ENCODE results near the gene SLC22A25.
"Not testable (repeated sequence)": the region's sequence is repeated elsewhere in the genome, so short reads cannot be mapped to it uniquely, and the experiment has no call there.

SLC22A25 gene

GRCh38 chr11:63247237-63248002 lies 4.0 kb upstream of the SLC22A25 start:
- H3K18ac ChIP-seq (ENCODE audit: low read length); H3K27me3 ChIP-seq (ENCODE audit: insufficient read depth, low read length); H3K79me2 ChIP-seq (ENCODE audit: control insufficient read depth, insufficient read depth, low read length, poor library complexity); H2AFZ ChIP-seq (ENCODE audit: insufficient read depth, low read length, poor library complexity); H3K36me3 ChIP-seq (ENCODE audit: control insufficient read depth in 1 of 2, insufficient read depth in 2 of 2, low read length in 2 of 2); H2BK120ac ChIP-seq (ENCODE audit: insufficient read depth, low read length, poor library complexity); H3K79me1 ChIP-seq (ENCODE audit: low read length); H3K4me3 ChIP-seq (ENCODE audit: low read depth, low read length); H3K9ac ChIP-seq (ENCODE audit: low read length); H3K4me1 ChIP-seq (ENCODE audit: control insufficient read depth in 1 of 2, insufficient read depth in 2 of 2, low read length in 2 of 2); H3K4me2 ChIP-seq (ENCODE audit: low read length); H2BK12ac ChIP-seq (ENCODE audit: low read length); H3K9me3 ChIP-seq (ENCODE audit: insufficient read depth, low read depth, low read length); H3K27ac ChIP-seq (ENCODE audit: low read depth, low read length); H3K23ac ChIP-seq (ENCODE audit: low read length); H4K91ac ChIP-seq (ENCODE audit: low read depth, low read length); H4K8ac ChIP-seq (ENCODE audit: low read depth, low read length); H3K4ac ChIP-seq (ENCODE audit: low read depth, low read length); H2BK5ac ChIP-seq (ENCODE audit: low read depth, low read length, poor library complexity); H4K12ac ChIP-seq (ENCODE audit: low read depth, low read length); H2AK5ac ChIP-seq (ENCODE audit: low read length); H3K14ac ChIP-seq (ENCODE audit: low read length); DNase-seq: not testable (repeated sequence)
- no CpG with 5 or more reads among the region's 7 CpGs for WGBS (ENCODE audit: extremely low coverage, insufficient coverage, insufficient read length)

GRCh38 chr11:63246045-63246444 lies 2.6 kb upstream of the SLC22A25 start:
- Histone ChIP-seq H3K27me3 (ENCODE audit: insufficient read depth, low read length) (no peaks in the 10 kb centered on the region), H3K4me3 (ENCODE audit: low read depth, low read length) (no peak overlapping the region), H3K4me1 (ENCODE audit: control insufficient read depth in 1 of 2, insufficient read depth in 2 of 2, low read length in 2 of 2) (no peaks in the 10 kb centered on the region), H3K4ac (ENCODE audit: low read depth, low read length) (no peak overlapping the region), H3K9me3 (ENCODE audit: insufficient read depth, low read depth, low read length) (peaks cover 2% of the 10 kb centered on the region), H3K4me2 (ENCODE audit: low read length) (no peak overlapping the region), H4K12ac (ENCODE audit: low read depth, low read length) (no peak overlapping the region), H3K79me2 (ENCODE audit: control insufficient read depth, insufficient read depth, low read length, poor library complexity) (no peaks in the 10 kb centered on the region), H3K79me1 (ENCODE audit: low read length) (no peaks in the 10 kb centered on the region), H2AK5ac (ENCODE audit: low read length) (no peak overlapping the region), H4K8ac (ENCODE audit: low read depth, low read length) (no peak overlapping the region), H4K91ac (ENCODE audit: low read depth, low read length) (no peak overlapping the region), H3K36me3 (ENCODE audit: control insufficient read depth in 1 of 2, insufficient read depth in 2 of 2, low read length in 2 of 2) (no peaks in the 10 kb centered on the region), H2BK12ac (ENCODE audit: low read length) (no peak overlapping the region), H3K23ac (ENCODE audit: low read length) (no peak overlapping the region), H3K18ac (ENCODE audit: low read length) (no peak overlapping the region), H2BK120ac (ENCODE audit: insufficient read depth, low read length, poor library complexity) (no peak overlapping the region), H2AFZ (ENCODE audit: insufficient read depth, low read length, poor library complexity) (no peak overlapping the region), H3K9ac (ENCODE audit: low read length) (no peak overlapping the region), H3K14ac (ENCODE audit: low read length) (no peak overlapping the region), H2BK5ac (ENCODE audit: low read depth, low read length, poor library complexity) (no peak overlapping the region), H3K27ac (ENCODE audit: low read depth, low read length) (no peak overlapping the region)
- DNase-seq = no peak
- WGBS (ENCODE audit: extremely low coverage, insufficient coverage, insufficient read length) = no CpG with 5 or more reads among the region's 1 CpG

DNA sequence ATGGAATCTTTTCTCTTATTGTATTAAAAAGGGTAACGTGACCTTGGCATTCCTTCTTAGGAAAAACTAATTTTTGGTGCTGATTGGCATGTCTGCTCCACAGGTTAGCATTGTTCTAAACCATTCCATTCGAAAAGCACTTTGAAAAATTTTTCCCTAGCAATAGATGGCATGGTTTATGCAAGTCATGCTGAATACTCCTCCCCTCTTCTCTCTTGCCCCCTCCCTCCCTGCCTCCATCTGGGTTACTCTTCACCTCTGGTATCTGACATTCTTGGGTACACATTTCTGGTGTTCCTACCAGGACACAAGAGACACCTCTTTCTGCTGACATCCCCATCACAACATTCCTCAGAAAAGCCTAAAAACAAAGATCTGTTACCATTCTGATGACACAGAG lies 1.5 kb upstream of the SLC22A25 start:
- no peak overlapping the region for H4K12ac ChIP-seq (ENCODE audit: low read depth, low read length)
- H3K18ac ChIP-seq (ENCODE audit: low read length) = no peak overlapping the region
- no peak overlapping the region for H3K4me3 ChIP-seq (ENCODE audit: low read depth, low read length)
- H3K4me1 ChIP-seq (ENCODE audit: control insufficient read depth in 1 of 2, insufficient read depth in 2 of 2, low read length in 2 of 2) = no peaks in the 10 kb centered on the region
- H3K79me2 ChIP-seq (ENCODE audit: control insufficient read depth, insufficient read depth, low read length, poor library complexity) = no peaks in the 10 kb centered on the region
- H3K9me3 ChIP-seq (ENCODE audit: insufficient read depth, low read depth, low read length) = peaks cover 2% of the 10 kb centered on the region
- H2BK120ac ChIP-seq (ENCODE audit: insufficient read depth, low read length, poor library complexity) = no peak overlapping the region
- no peaks in the 10 kb centered on the region for H3K79me1 ChIP-seq (ENCODE audit: low read length)
- no peak overlapping the region for H4K91ac ChIP-seq (ENCODE audit: low read depth, low read length)
- H3K36me3 ChIP-seq (ENCODE audit: control insufficient read depth in 1 of 2, insufficient read depth in 2 of 2, low read length in 2 of 2) = no peaks in the 10 kb centered on the region
- no peak overlapping the region for H2BK5ac ChIP-seq (ENCODE audit: low read depth, low read length, poor library complexity)
- no peak overlapping the region for H2AK5ac ChIP-seq (ENCODE audit: low read length)
- H2AFZ ChIP-seq (ENCODE audit: insufficient read depth, low read length, poor library complexity) = no peak overlapping the region
- no peak overlapping the region for H2BK12ac ChIP-seq (ENCODE audit: low read length)
- H3K27ac ChIP-seq (ENCODE audit: low read depth, low read length) = no peak overlapping the region
- H3K14ac ChIP-seq (ENCODE audit: low read length) = no peak overlapping the region
- no peaks in the 10 kb centered on the region for H3K27me3 ChIP-seq (ENCODE audit: insufficient read depth, low read length)
- no peak overlapping the region for H3K23ac ChIP-seq (ENCODE audit: low read length)
- H3K9ac ChIP-seq (ENCODE audit: low read length) = no peak overlapping the region
- no peak overlapping the region for H3K4me2 ChIP-seq (ENCODE audit: low read length)
- H3K4ac ChIP-seq (ENCODE audit: low read depth, low read length) = no peak overlapping the region
- DNase-seq = no peak
- WGBS (ENCODE audit: extremely low coverage, insufficient coverage, insufficient read length) = no CpG with 5 or more reads among the region's 2 CpGs
- no peak overlapping the region for H4K8ac ChIP-seq (ENCODE audit: low read depth, low read length)

DNA sequence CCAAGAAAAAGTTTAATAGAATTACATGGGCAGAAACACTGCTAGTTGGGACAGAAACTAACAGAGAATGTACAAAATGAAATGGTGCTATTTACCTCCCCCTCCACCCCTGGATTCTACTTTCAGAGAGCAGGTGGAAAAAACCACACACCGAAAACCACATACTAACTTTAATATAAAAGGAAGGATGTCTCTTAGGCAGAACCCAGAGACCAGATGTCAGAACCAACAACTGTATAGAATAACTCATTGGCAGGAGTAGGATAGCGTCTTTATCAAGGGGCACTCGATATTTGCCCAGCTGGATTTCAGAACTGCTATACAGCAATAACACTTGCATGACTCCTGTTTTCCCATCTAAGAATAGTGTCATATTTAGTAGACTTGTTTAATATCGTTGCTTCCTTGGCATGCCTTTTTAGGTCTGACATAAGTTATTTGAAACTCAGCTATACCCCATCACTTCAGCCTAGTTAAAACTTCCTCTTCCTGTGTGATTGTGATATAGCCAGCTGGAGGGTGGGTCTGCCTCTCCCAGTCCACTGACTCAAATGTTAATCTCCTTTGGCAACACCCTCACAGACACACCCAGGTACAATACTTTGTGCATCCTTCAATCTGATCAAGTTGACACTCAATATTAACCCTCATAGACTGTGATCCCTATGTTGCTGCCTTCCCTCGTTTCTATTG lies 1.2 kb downstream of the SLC22A25 start:
- Histone ChIP-seq H3K27me3 (ENCODE audit: insufficient read depth, low read length) (no peaks in the 10 kb centered on the region), H3K36me3 (ENCODE audit: control insufficient read depth in 1 of 2, insufficient read depth in 2 of 2, low read length in 2 of 2) (no peaks in the 10 kb centered on the region), H4K8ac (ENCODE audit: low read depth, low read length) (no peak overlapping the region), H2AK5ac (ENCODE audit: low read length) (no peak overlapping the region), H2BK12ac (ENCODE audit: low read length) (no peak overlapping the region), H3K79me1 (ENCODE audit: low read length) (no peaks in the 10 kb centered on the region), H4K91ac (ENCODE audit: low read depth, low read length) (no peak overlapping the region), H3K14ac (ENCODE audit: low read length) (no peak overlapping the region), H3K79me2 (ENCODE audit: control insufficient read depth, insufficient read depth, low read length, poor library complexity) (no peaks in the 10 kb centered on the region), H2AFZ (ENCODE audit: insufficient read depth, low read length, poor library complexity) (no peak overlapping the region), H3K9ac (ENCODE audit: low read length) (no peak overlapping the region), H3K27ac (ENCODE audit: low read depth, low read length) (no peak overlapping the region), H3K4me2 (ENCODE audit: low read length) (no peak overlapping the region), H3K18ac (ENCODE audit: low read length) (no peak overlapping the region), H3K4me3 (ENCODE audit: low read depth, low read length) (no peak overlapping the region), H3K9me3 (ENCODE audit: insufficient read depth, low read depth, low read length) (peaks cover 2% of the 10 kb centered on the region), H4K12ac (ENCODE audit: low read depth, low read length) (no peak overlapping the region), H3K4me1 (ENCODE audit: control insufficient read depth in 1 of 2, insufficient read depth in 2 of 2, low read length in 2 of 2) (no peaks in the 10 kb centered on the region), H2BK5ac (ENCODE audit: low read depth, low read length, poor library complexity) (no peak overlapping the region), H3K4ac (ENCODE audit: low read depth, low read length) (no peak overlapping the region), H2BK120ac (ENCODE audit: insufficient read depth, low read length, poor library complexity) (no peak overlapping the region), H3K23ac (ENCODE audit: low read length) (no peak overlapping the region)
- DNase-seq = no peak
- no CpG with 5 or more reads among the region's 5 CpGs for WGBS (ENCODE audit: extremely low coverage, insufficient coverage, insufficient read length)
